ENCODE results near the gene C11orf71.

Gene C11orf71

GRCh38 chr11:114398303-114398920 lies 1.9 kb downstream of the C11orf71 start:
- DNase-seq: no peak

- no peak for DNase-seq
Measured at GRCh38 chr11:114397349-114397982, 2.8 kb downstream of the C11orf71 start.

GRCh38 chr11:114396916-114397315 lies 3.4 kb downstream of the C11orf71 start:
- peak; percentile 13 to 45 (median 41) for DNase-seq

- no peak for DNase-seq
Measured at GRCh38 chr11:114395736-114396135, 4.6 kb downstream of the C11orf71 start.

GRCh38 chr11:114392735-114393667 lies 7.3 kb downstream of the C11orf71 start:
- DNase-seq: no peak

GRCh38 chr11:114386545-114386944 lies 13.8 kb downstream of the C11orf71 start:
- no peak for DNase-seq

- DNase-seq: no peak
Measured at GRCh38 chr11:114386131-114386530, 14.2 kb downstream of the C11orf71 start.

GRCh38 chr11:114384487-114384886 lies 15.8 kb downstream of the C11orf71 start:
- DNase-seq: no peak

GRCh38 chr11:114382509-114382908 lies 17.8 kb downstream of the C11orf71 start:
- DNase-seq: no peak

GRCh38 chr11:114379394-114380069 lies 20.8 kb downstream of the C11orf71 start:
- DNase-seq: no peak

- DNase-seq: no peak
Measured at GRCh38 chr11:114377612-114378267, 22.6 kb downstream of the C11orf71 start.

GRCh38 chr11:114375052-114375451 lies 25.3 kb downstream of the C11orf71 start:
- no peak for DNase-seq

- DNase-seq: no peak
Measured at GRCh38 chr11:114368918-114369680, 31.2 kb downstream of the C11orf71 start.

GRCh38 chr11:114367244-114367957 lies 32.9 kb downstream of the C11orf71 start:
- DNase-seq: no peak

- no peak for DNase-seq
Measured at GRCh38 chr11:114366331-114367243, 33.7 kb downstream of the C11orf71 start.

- DNase-seq: no peak
Measured at GRCh38 chr11:114362958-114363357, 37.4 kb downstream of the C11orf71 start.

GRCh38 chr11:114362326-114362725 lies 38.0 kb downstream of the C11orf71 start:
- no peak for DNase-seq

- DNase-seq: no peak
Measured at GRCh38 chr11:114359342-114359741, 41.0 kb downstream of the C11orf71 start.

- DNase-seq: no peak
Measured at GRCh38 chr11:114358716-114359115, 41.6 kb downstream of the C11orf71 start.

- DNase-seq: peak in 2 of 3 donors; percentile 7 to 21
Measured at GRCh38 chr11:114354076-114354475, 46.2 kb downstream of the C11orf71 start.

Data from suppressor macrophage treated with lipopolysaccharide for 1 hour (primary cell).